Trophoblast cell (in vitro differentiated cells and primary cell): Measurements from ENCODE around the gene MMP1. TPM values are rescaled to one million over a fixed set of nuclear protein-coding genes. Genes with fewer than 3 reads are reported as not detected.

Experiments used
- DNase-seq, 2 donors: peaks; one replicate each; pipeline ENCODE4 v3.0.0-alpha.2; 2016
- H2AFZ ChIP-seq: 2 replicates; pipeline ENCODE4 v1.6.1; 2013; ENCODE audit warnings: low read length, moderate library complexity, mild to moderate bottlenecking; ENCODE audit not compliant: insufficient read depth, poor library complexity
- H2AK5ac ChIP-seq: 2 replicates; pipeline ENCODE4 v1.6.1; 2013; ENCODE audit warnings: mild to moderate bottlenecking, low read length
- H2BK120ac ChIP-seq: 2 replicates; pipeline ENCODE4 v1.6.1; 2013; ENCODE audit warnings: low read length, mild to moderate bottlenecking, moderate library complexity; ENCODE audit not compliant: insufficient read depth, poor library complexity
- H2BK12ac ChIP-seq: 2 replicates; pipeline ENCODE4 v1.6.1; 2013; ENCODE audit warnings: mild to moderate bottlenecking, low read length, moderate library complexity
- H2BK5ac ChIP-seq: 2 replicates; pipeline ENCODE4 v1.6.1; 2013; ENCODE audit warnings: low read length, low read depth, moderate library complexity, mild to moderate bottlenecking; ENCODE audit not compliant: poor library complexity
- H3K14ac ChIP-seq: 2 replicates; pipeline ENCODE4 v1.6.1; 2013; ENCODE audit warnings: mild to moderate bottlenecking, low read length
- H3K18ac ChIP-seq: 2 replicates; pipeline ENCODE4 v1.6.1; 2013; ENCODE audit warnings: mild to moderate bottlenecking, low read length
- H3K23ac ChIP-seq: 2 replicates; pipeline ENCODE4 v1.6.1; 2013; ENCODE audit warnings: low read length
- H3K27ac ChIP-seq: 2 replicates; pipeline ENCODE4 v1.5.1; 2013; ENCODE audit warnings: low read depth, mild to moderate bottlenecking, inconsistent platforms, low read length, moderate library complexity
- H3K27me3 ChIP-seq: 2 replicates; pipeline ENCODE4 v1.6.1; 2013; ENCODE audit warnings: inconsistent platforms, mild to moderate bottlenecking, low read length, moderate library complexity; ENCODE audit not compliant: insufficient read depth
- H3K36me3 ChIP-seq, 2 experiments: 1 replicate in 1 of 2; 2 replicates in 1 of 2; pipeline ENCODE4 v1.6.1; 2013; ENCODE audit warnings: low read length in 2 of 2, mild to moderate bottlenecking in 2 of 2, moderate library complexity in 1 of 2; ENCODE audit not compliant: insufficient read depth in 2 of 2, control insufficient read depth in 1 of 2
- H3K4ac ChIP-seq: 2 replicates; pipeline ENCODE4 v1.6.1; 2013; ENCODE audit warnings: low read depth, mild to moderate bottlenecking, low read length, moderate library complexity
- H3K4me1 ChIP-seq, 2 experiments: 1 replicate in 1 of 2; 2 replicates in 1 of 2; pipeline ENCODE4 v1.6.1; 2013; ENCODE audit warnings: low read length in 2 of 2, mild to moderate bottlenecking in 2 of 2, moderate library complexity in 1 of 2; ENCODE audit not compliant: insufficient read depth in 2 of 2, control insufficient read depth in 1 of 2
- H3K4me2 ChIP-seq: 2 replicates; pipeline ENCODE4 v1.6.1; 2013; ENCODE audit warnings: inconsistent platforms, mild to moderate bottlenecking, low read length, moderate library complexity
- H3K4me3 ChIP-seq: 2 replicates; pipeline ENCODE4 v1.5.1; 2013; ENCODE audit warnings: mild to moderate bottlenecking, low read depth, low read length, inconsistent platforms
- H3K79me1 ChIP-seq: one replicate; pipeline ENCODE4 v1.6.1; 2013; ENCODE audit warnings: low read length
- H3K79me2 ChIP-seq: 2 replicates; pipeline ENCODE4 v1.6.1; 2013; ENCODE audit warnings: low read length, mild to moderate bottlenecking; ENCODE audit not compliant: control insufficient read depth, insufficient read depth, poor library complexity
- H3K9ac ChIP-seq: 2 replicates; pipeline ENCODE4 v1.6.1; 2013; ENCODE audit warnings: mild to moderate bottlenecking, low read length
- H3K9me3 ChIP-seq: 2 replicates; pipeline ENCODE4 v1.6.1; 2013; ENCODE audit warnings: low read depth, mild to moderate bottlenecking, control low read depth, inconsistent platforms, low read length; ENCODE audit not compliant: insufficient read depth
- H4K12ac ChIP-seq: 2 replicates; pipeline ENCODE4 v1.6.1; 2013; ENCODE audit warnings: low read depth, mild to moderate bottlenecking, low read length, moderate library complexity
- H4K8ac ChIP-seq: 2 replicates; pipeline ENCODE4 v1.6.1; 2013; ENCODE audit warnings: low read depth, mild to moderate bottlenecking, low read length, moderate library complexity
- H4K91ac ChIP-seq: one replicate; pipeline ENCODE4 v1.6.1; 2013; ENCODE audit warnings: low read depth, mild to moderate bottlenecking, low read length, moderate library complexity
- WGBS: extraction: QIAGEN DNeasy Blood & Tissue Kit; methylation state at CpG from one replicate; pipeline ENCODE4 v1.1.7; 2013; ENCODE audit warnings: missing lambda C conversion rate; ENCODE audit not compliant: insufficient read length, insufficient coverage; ENCODE audit errors: extremely low coverage; 5-methylcytosine and 5-hydroxymethylcytosine counted together
- polyA plus RNA-seq: library from polyadenylated mRNA; stranded (reverse); fragments of 200-250 nt; gene quantifications from 2 replicates; pipeline ENCODE4 v1.2.3, GENCODE V29; 2013

MMP1 gene
- polyA plus RNA-seq, result 0.07 and 0.11 TPM in 2 replicates

DNA sequence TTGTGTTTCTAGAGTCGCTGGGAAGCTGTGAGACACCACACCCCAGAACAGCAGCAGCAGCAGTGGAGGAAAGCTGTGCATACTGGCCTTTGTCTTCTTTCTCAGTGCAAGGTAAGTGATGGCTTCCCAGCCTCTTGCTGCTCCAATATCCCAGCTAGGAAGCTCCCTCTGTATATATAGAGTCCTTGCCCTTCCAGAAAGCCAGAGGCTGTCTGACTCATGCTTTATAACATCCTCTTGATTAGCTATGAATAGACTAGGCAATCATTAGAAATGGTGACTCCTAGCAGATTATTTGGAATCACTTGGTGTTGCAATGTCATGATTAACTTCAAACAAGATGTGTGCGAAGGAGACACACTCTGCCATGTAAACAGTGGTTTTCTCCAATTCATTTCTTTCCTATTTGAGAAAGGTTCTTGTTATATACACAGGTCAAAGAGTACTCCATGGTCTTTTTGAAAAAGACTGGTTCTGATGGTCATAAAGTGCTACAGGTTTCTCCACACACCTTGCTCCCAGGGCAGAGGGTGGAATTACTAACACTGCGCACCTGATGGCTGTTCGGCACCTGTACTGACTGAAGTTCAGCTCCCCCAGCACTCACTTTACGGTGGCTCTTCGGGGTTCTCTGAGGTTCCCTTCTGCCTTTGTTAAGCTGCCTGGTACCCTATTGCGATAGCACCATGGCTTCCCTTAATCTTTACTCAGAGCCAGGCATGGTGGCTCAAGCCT lies at the start of gene MMP1:
MMP1 (minus strand) TSS at position 149 of the 735 bp plus-strand sequence; CDS start at position 81, 68 bp downstream.
- Histone ChIP-seq H3K4me2 (no peak within 1 kb of the TSS), H3K36me3 (no peaks in the 10 kb centered on the region), H3K4me3 (no peak within 1 kb of the TSS), H2BK120ac (no peak within 1 kb of the TSS), H3K18ac (no peak within 1 kb of the TSS), H3K23ac (no peak within 1 kb of the TSS), H4K12ac (no peak within 1 kb of the TSS), H3K79me2 (no peaks in the 10 kb centered on the region), H3K79me1 (no peaks in the 10 kb centered on the region), H3K9ac (no peak within 1 kb of the TSS), H2AFZ (no peak within 1 kb of the TSS), H2BK12ac (no peak within 1 kb of the TSS), H3K27me3 (no peaks in the 10 kb centered on the region), H4K8ac (no peak within 1 kb of the TSS), H2AK5ac (no peak within 1 kb of the TSS), H3K4me1 (no peaks in the 10 kb centered on the region), H3K4ac (no peak within 1 kb of the TSS), H4K91ac (no peak within 1 kb of the TSS), H2BK5ac (no peak within 1 kb of the TSS), H3K14ac (no peak within 1 kb of the TSS), H3K9me3 (no peaks in the 10 kb centered on the region), H3K27ac (no peak within 1 kb of the TSS)
- WGBS, result no CpG with 5 or more reads among the region's 7 CpGs
- no peak for DNase-seq

DNA sequence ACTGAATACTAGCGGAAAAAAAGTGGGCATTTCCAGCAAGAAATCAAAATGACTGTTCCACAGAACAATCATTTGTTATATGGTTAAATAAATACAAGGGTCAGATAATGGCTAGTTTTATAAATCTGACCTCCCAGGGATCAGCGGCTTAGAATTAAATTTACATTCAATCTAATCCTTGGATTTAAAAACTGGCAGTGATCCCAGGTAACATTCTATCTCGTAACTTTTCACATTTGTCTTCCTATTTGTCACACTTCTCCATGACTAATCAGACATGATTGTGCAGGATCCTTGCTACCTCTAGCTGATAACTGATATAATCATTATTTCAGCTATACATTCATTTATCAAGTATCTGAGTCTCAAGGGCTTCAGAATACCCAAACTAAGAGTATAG lies 48.3 kb upstream of the MMP1 start:
- Histone ChIP-seq H2BK5ac (no peak overlapping the region), H3K4ac (no peak overlapping the region), H3K36me3 (no peaks in the 10 kb centered on the region), H3K27me3 (no peaks in the 10 kb centered on the region), H3K4me3 (no peak overlapping the region), H3K27ac (no peak overlapping the region), H3K18ac (no peak overlapping the region), H3K79me1 (no peaks in the 10 kb centered on the region), H4K8ac (no peak overlapping the region), H2BK120ac (no peak overlapping the region), H2AFZ (no peak overlapping the region), H3K79me2 (no peaks in the 10 kb centered on the region), H3K4me2 (no peak overlapping the region), H4K12ac (no peak overlapping the region), H3K14ac (no peak overlapping the region), H4K91ac (no peak overlapping the region), H3K23ac (no peak overlapping the region), H3K9me3 (no peaks in the 10 kb centered on the region), H3K4me1 (peaks cover 0 to 2% of the 10 kb centered on the region in 2 experiments), H2BK12ac (no peak overlapping the region), H2AK5ac (no peak overlapping the region), H3K9ac (no peak overlapping the region)
- WGBS, result no CpG with 5 or more reads among the region's 3 CpGs
- peak in 1 of 2 donors; percentile 33 for DNase-seq

GRCh38 chr11:102843489-102843888 lies 45.5 kb upstream of the MMP1 start, which contains the start of gene MMP3:
Gene MMP3, minus strand, starts transcription at chr11:102843609. Its CDS starts 63 bp downstream, at chr11:102843546.
- H4K91ac ChIP-seq, result no peak within 1 kb of the TSS
- no peaks in the 10 kb centered on the region for H3K27me3 ChIP-seq
- H3K23ac ChIP-seq, result no peak within 1 kb of the TSS
- H3K27ac ChIP-seq, result no peak within 1 kb of the TSS
- no peaks in the 10 kb centered on the region for H3K79me1 ChIP-seq
- no peak within 1 kb of the TSS for H4K12ac ChIP-seq
- H3K9ac ChIP-seq, result no peak within 1 kb of the TSS
- no peak within 1 kb of the TSS for H2BK120ac ChIP-seq
- peaks cover 0 to 2% of the 10 kb centered on the region in 2 experiments for H3K4me1 ChIP-seq
- no peak within 1 kb of the TSS for H2AFZ ChIP-seq
- H3K4me2 ChIP-seq, result no peak within 1 kb of the TSS
- no peak within 1 kb of the TSS for H3K4me3 ChIP-seq
- H3K18ac ChIP-seq, result no peak within 1 kb of the TSS
- no peak within 1 kb of the TSS for H2AK5ac ChIP-seq
- peak in 1 of 2 donors; percentile 20 for DNase-seq
- no peaks in the 10 kb centered on the region for H3K36me3 ChIP-seq
- H3K79me2 ChIP-seq, result no peaks in the 10 kb centered on the region
- H2BK12ac ChIP-seq, result no peak within 1 kb of the TSS
- no peak within 1 kb of the TSS for H2BK5ac ChIP-seq
- no peaks in the 10 kb centered on the region for H3K9me3 ChIP-seq
- WGBS, result no CpG with 5 or more reads among the region's 4 CpGs
- no peak within 1 kb of the TSS for H3K4ac ChIP-seq
- H3K14ac ChIP-seq, result no peak within 1 kb of the TSS
- H4K8ac ChIP-seq, result no peak within 1 kb of the TSS

GRCh38 chr11:102842930-102843329 lies 45.0 kb upstream of the MMP1 start:
- Histone ChIP-seq H3K9ac (no peak overlapping the region), H2AFZ (no peak overlapping the region), H2BK12ac (no peak overlapping the region), H3K23ac (no peak overlapping the region), H3K79me2 (no peaks in the 10 kb centered on the region), H4K12ac (no peak overlapping the region), H3K36me3 (no peaks in the 10 kb centered on the region), H3K27me3 (no peaks in the 10 kb centered on the region), H4K8ac (no peak overlapping the region), H3K4ac (no peak overlapping the region), H3K9me3 (no peaks in the 10 kb centered on the region), H4K91ac (no peak overlapping the region), H3K4me3 (no peak overlapping the region), H3K14ac (no peak overlapping the region), H2BK120ac (no peak overlapping the region), H3K79me1 (no peaks in the 10 kb centered on the region), H3K4me1 (peaks cover 0 to 2% of the 10 kb centered on the region in 2 experiments), H2BK5ac (no peak overlapping the region), H2AK5ac (no peak overlapping the region), H3K18ac (no peak overlapping the region), H3K27ac (no peak overlapping the region), H3K4me2 (no peak overlapping the region)
- WGBS, result no CpG with 5 or more reads among the region's 1 CpG
- no peak for DNase-seq
